Esophagus muscularis mucosa (tissue), 4 donors: ENCODE measurements around the gene GNPAT.

ENCODE experiments used
- EP300 ChIP-seq: sonication (generic); formaldehyde crosslinking; IDR thresholded peaks from one replicate; pipeline ENCODE4 v1.6.1; 2017; ENCODE audit warnings: antibody characterized with exemption
- POLR2A ChIP-seq: fragments of 450-650 bp; IDR thresholded peaks from one replicate; pipeline ENCODE4 v1.6.1; 2017; ENCODE audit warnings: antibody characterized with exemption, moderate library complexity, mild to moderate bottlenecking, low read depth
- TF ChIP-seq, protein P1 (sequence below), 3 experiments: fragments of 200-600 bp in 2 of 3; fragments of 450-650 bp in 1 of 3; sonication (generic) in 2 of 3; IDR thresholded peaks; one replicate each; pipeline ENCODE4 v1.5.1; 2017 to 2019; ENCODE audit warnings: antibody characterized with exemption in 3 of 3, mild to moderate bottlenecking in 2 of 3, moderate library complexity in 1 of 3

- no peak for TF ChIP-seq EP300
- no peak for TF ChIP-seq POLR2A
- TF ChIP-seq, protein P1, sequence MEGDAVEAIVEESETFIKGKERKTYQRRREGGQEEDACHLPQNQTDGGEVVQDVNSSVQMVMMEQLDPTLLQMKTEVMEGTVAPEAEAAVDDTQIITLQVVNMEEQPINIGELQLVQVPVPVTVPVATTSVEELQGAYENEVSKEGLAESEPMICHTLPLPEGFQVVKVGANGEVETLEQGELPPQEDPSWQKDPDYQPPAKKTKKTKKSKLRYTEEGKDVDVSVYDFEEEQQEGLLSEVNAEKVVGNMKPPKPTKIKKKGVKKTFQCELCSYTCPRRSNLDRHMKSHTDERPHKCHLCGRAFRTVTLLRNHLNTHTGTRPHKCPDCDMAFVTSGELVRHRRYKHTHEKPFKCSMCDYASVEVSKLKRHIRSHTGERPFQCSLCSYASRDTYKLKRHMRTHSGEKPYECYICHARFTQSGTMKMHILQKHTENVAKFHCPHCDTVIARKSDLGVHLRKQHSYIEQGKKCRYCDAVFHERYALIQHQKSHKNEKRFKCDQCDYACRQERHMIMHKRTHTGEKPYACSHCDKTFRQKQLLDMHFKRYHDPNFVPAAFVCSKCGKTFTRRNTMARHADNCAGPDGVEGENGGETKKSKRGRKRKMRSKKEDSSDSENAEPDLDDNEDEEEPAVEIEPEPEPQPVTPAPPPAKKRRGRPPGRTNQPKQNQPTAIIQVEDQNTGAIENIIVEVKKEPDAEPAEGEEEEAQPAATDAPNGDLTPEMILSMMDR (IDR thresholded peaks at IDR 0.05): no peak
Measured at GRCh38 chr1:231203259-231204057, 37.6 kb upstream of the GNPAT start.
